Osteocyte (in vitro differentiated cells): ENCODE results near the gene SPTA1. TPM values are rescaled to one million over a fixed set of nuclear protein-coding genes. Genes with fewer than 3 reads are reported as not detected.

Source experiments
- DNase-seq: peaks from one replicate; pipeline ENCODE4 v3.0.0; 2021; ENCODE audit warnings: mixed read lengths; ENCODE audit not compliant: unreplicated experiment; ENCODE audit errors: extremely low spot score
- H3K27ac Mint-ChIP-seq: one replicate; pipeline ENCODE4 v1.8.0; 2021; ENCODE audit warnings: mild to moderate bottlenecking, mixed read lengths; ENCODE audit not compliant: unreplicated experiment
- H3K27me3 Mint-ChIP-seq: one replicate; pipeline ENCODE4 v1.8.0; 2021; ENCODE audit warnings: mixed read lengths; ENCODE audit not compliant: unreplicated experiment
- H3K36me3 Mint-ChIP-seq: one replicate; pipeline ENCODE4 v1.8.0; 2021; ENCODE audit warnings: mixed read lengths; ENCODE audit not compliant: unreplicated experiment
- H3K4me1 Mint-ChIP-seq: one replicate; pipeline ENCODE4 v1.8.0; 2021; ENCODE audit warnings: mixed read lengths; ENCODE audit not compliant: unreplicated experiment
- H3K4me3 Mint-ChIP-seq: one replicate; pipeline ENCODE4 v1.8.0; 2021; ENCODE audit warnings: mild to moderate bottlenecking, moderate library complexity, mixed read lengths; ENCODE audit not compliant: unreplicated experiment
- H3K9me3 Mint-ChIP-seq: one replicate; pipeline ENCODE4 v1.8.0; 2021; ENCODE audit warnings: mixed read lengths; ENCODE audit not compliant: unreplicated experiment
- total RNA-seq: library from RNA; stranded (reverse); gene quantifications from 2 replicates; pipeline ENCODE4 v1.2.1, GENCODE V29; 2021
- TF ChIP-seq, protein P1 (sequence below): fragments of 200-600 bp; sonication (generic); IDR thresholded peaks from 2 replicates; pipeline ENCODE4 v1.5.0; 2021; ENCODE audit warnings: antibody characterized with exemption, mild to moderate bottlenecking, moderate library complexity

The SPTA1 gene
- total RNA-seq, 1 donor from 2014 or later = not detected

DNA sequence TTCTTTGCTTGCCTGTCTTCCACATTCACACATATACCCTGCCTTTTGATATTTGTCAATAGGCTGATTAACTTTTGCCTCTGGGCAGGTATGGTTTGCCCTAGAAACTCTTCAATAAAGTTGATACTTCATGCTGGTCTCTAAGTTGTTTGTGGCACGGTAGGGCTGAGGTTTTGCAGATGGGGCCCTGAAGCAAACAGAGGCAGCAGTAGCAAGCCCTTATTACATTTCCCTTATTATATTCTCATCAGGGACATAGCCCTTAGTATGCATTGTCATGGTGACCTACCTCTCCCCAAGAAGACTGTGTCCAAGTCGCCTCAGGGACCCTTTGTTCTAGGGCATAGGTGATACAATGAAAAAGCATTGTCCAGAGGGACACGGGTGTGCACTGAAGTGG is 116.0 kb downstream of the SPTA1 start, which contains the start of gene OR6P1:
TSS of gene OR6P1 (minus strand) at position 101 of the 400 bp plus-strand sequence. CDS start 6,976 bp downstream, outside the sequence.
- no peaks in the 10 kb centered on the region for H3K4me1 Mint-ChIP-seq
- H3K27ac Mint-ChIP-seq = no peak within 1 kb of the TSS
- no peak within 1 kb of the TSS for H3K4me3 Mint-ChIP-seq
- H3K27me3 Mint-ChIP-seq = no peaks in the 10 kb centered on the region
- TF ChIP-seq, protein P1, sequence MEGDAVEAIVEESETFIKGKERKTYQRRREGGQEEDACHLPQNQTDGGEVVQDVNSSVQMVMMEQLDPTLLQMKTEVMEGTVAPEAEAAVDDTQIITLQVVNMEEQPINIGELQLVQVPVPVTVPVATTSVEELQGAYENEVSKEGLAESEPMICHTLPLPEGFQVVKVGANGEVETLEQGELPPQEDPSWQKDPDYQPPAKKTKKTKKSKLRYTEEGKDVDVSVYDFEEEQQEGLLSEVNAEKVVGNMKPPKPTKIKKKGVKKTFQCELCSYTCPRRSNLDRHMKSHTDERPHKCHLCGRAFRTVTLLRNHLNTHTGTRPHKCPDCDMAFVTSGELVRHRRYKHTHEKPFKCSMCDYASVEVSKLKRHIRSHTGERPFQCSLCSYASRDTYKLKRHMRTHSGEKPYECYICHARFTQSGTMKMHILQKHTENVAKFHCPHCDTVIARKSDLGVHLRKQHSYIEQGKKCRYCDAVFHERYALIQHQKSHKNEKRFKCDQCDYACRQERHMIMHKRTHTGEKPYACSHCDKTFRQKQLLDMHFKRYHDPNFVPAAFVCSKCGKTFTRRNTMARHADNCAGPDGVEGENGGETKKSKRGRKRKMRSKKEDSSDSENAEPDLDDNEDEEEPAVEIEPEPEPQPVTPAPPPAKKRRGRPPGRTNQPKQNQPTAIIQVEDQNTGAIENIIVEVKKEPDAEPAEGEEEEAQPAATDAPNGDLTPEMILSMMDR = no peak
- H3K9me3 Mint-ChIP-seq = no peaks in the 10 kb centered on the region
- DNase-seq = no peak
- no peaks in the 10 kb centered on the region for H3K36me3 Mint-ChIP-seq

DNA sequence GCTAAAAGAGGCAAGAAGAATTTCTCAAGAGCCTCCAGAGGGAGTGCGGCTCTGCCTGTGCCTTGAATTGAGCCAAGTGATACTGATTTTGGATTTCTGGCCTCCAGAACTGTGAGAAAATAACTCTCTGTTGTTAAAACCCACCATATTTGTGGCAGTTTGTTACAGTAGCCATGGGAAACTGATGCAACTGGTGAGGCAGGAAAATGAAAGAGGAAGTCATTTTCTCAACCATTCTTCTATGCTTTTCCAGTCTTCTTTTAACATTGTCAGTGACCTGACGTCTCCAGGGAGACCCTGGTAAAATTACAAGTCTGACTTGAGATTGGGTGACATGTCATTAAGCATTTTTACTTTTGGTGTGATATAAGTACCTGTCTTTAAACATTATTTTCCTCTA is 121.9 kb downstream of the SPTA1 start:
- Mint-ChIP-seq H3K9me3 (no peaks in the 10 kb centered on the region), H3K36me3 (no peaks in the 10 kb centered on the region), H3K4me3 (no peak overlapping the region), H3K27ac (no peak overlapping the region), H3K4me1 (no peaks in the 10 kb centered on the region), H3K27me3 (no peaks in the 10 kb centered on the region)
- no peak for DNase-seq
- TF ChIP-seq, protein P1 = no peak

DNA sequence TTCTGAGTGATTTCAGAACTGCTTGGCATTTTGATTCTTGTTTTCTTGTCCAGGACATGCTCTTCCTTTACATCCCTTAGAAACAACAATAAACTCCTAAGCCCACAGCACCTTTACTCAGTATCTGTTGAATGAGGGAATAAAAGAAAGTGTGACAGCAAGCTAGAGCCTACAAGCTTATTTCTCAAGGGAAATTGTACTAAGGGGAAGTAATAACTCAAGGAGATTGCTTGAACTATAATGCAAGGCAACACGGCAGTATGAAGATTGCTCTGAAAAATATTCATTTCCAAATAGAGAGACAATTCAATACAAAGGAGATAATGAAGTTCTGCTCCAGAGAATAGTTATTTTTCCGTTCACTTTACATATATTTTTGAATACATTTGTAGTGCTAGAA is 122.7 kb downstream of the SPTA1 start:
- H3K27me3 Mint-ChIP-seq = no peaks in the 10 kb centered on the region
- no peak overlapping the region for H3K4me3 Mint-ChIP-seq
- no peak overlapping the region for H3K27ac Mint-ChIP-seq
- TF ChIP-seq, protein P1 = no peak
- H3K9me3 Mint-ChIP-seq = no peaks in the 10 kb centered on the region
- DNase-seq = no peak
- H3K4me1 Mint-ChIP-seq = no peaks in the 10 kb centered on the region
- H3K36me3 Mint-ChIP-seq = no peaks in the 10 kb centered on the region

Other genes starting within 250 kb of the SPTA1 start
- gene OR10K1, start 224.9 kb downstream of the SPTA1 start, total RNA-seq = not detected in 2 replicates
- gene OR10R2, start 214.5 kb downstream of the SPTA1 start, total RNA-seq = not detected in 2 replicates
- not detected in 2 replicates for gene OR6Y1, start 132.3 kb downstream of the SPTA1 start, total RNA-seq
- not detected in 2 replicates for gene OR6P1, start 116.1 kb downstream of the SPTA1 start, total RNA-seq
- gene OR10X1, start 106.8 kb downstream of the SPTA1 start, total RNA-seq = not detected in 2 replicates
- gene OR10Z1, start 81.4 kb downstream of the SPTA1 start, total RNA-seq = not detected in 2 replicates
- gene OR6K2, start 13.9 kb upstream of the SPTA1 start, total RNA-seq = not detected in 2 replicates
- gene OR6K3, start 34.0 kb upstream of the SPTA1 start, total RNA-seq = not detected in 2 replicates
- gene OR6K6, start 68.0 kb upstream of the SPTA1 start, total RNA-seq = not detected in 2 replicates
- not detected in 2 replicates for gene OR6N1, start 85.5 kb upstream of the SPTA1 start, total RNA-seq
- gene OR6N2, start 94.5 kb upstream of the SPTA1 start, total RNA-seq = not detected in 2 replicates
- gene MNDA, start 144.6 kb upstream of the SPTA1 start, total RNA-seq = not detected in 2 replicates
- not detected in 2 replicates for gene PYHIN1, start 244.8 kb upstream of the SPTA1 start, total RNA-seq